ENCODE data around the gene CYP3A5.

Gene CYP3A5

GRCh38 chr7:99615989-99616358 lies 63.8 kb downstream of the CYP3A5 start:
- DNase-seq (ENCODE audit: low spot score), result no peak

DNA sequence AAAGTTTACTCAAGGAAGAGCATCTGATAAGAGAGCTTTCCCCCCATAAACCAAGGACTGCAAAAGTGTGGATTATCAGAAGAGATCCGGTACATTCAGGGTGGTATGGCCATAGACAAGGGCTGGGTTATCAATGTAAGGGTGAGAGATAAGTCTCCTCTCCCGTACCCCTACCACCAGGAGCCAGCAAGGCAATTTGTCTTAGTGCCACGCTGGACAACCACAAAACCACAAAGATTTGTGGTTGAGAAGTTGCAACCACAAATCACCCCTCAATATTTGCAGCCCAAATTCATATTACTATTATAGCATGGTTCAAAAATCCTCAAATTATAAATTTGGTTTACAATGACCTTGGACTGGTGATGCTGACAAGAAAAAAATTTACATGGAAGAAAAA lies 65.3 kb downstream of the CYP3A5 start:
- DNase-seq (ENCODE audit: low spot score), result no peak

DNA sequence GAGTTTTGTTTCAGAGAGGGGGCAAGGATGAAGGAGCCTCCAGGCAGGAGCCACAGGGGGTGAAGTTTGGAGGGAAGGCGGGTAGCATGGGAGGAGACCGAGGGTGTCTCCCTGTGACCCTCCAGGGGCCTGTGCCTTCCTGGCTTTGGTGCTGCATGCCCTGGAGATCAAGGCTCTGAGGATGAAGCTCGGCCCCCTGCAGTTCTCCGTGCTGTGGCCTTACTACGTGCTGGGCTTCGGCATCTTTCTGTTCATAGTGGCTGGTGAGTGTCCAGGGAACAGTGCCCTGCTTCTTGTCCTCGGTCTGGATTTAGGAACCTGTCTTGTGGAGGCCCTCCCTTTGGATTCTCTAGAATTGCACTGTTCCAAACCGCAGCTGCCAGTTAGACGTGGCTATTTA lies 72.2 kb downstream of the CYP3A5 start:
- DNase-seq (ENCODE audit: low spot score), result no peak

DNA sequence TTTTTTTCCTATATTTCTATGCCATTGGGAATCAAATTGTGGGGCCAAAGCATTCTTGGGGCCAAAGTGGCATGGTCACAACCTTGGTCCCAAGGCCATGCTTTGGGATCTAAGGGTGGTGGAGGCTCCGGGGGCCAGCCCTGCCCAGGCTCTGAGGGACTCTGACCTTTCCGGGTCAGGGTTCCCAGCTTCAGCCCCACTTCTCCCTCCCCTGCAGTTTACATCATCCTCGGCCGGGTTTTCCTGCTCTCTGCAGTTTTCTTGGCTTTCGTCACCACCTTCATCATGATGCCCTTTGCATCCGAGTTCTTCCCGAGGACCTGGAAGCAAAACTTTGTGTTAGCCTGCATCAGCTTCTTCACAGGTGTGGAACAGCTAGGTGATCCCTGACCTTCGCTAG lies 73.3 kb downstream of the CYP3A5 start:
- no peak for DNase-seq (ENCODE audit: low spot score)

DNA sequence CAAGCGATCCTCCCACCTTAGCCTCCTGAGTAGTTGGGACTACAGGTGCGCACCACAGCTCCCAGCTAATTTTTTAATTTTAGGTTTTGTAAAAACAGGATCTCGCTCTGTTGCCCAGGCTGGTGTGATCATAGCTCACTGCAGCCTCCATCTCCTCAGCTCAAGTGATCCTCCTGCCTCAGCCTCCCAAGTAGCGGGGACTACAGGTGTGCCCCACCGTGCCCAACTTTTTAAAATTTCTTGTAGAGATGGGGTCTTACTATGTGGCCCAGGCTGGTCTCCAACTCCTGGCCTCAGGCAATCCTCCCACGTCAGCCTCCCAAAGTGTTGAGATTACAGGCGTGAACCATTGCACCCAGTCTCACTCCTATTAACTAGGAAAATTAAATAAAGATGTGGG lies 74.3 kb downstream of the CYP3A5 start:
- no peak for DNase-seq (ENCODE audit: low spot score)

GRCh38 chr7:99601656-99602310 lies 78.0 kb downstream of the CYP3A5 start:
- DNase-seq (ENCODE audit: low spot score), result no peak

- DNase-seq (ENCODE audit: low spot score), result no peak
These were observed 80.0 kb downstream of the CYP3A5 start for GRCh38 chr7:99599836-99600235.
